H9 (cell line): ENCODE data around the gene DCLRE1C. TPM values are rescaled to one million over a fixed set of nuclear protein-coding genes. Genes with fewer than 3 reads are reported as not detected.
"Not testable (repeated sequence)": the region's sequence is repeated elsewhere in the genome, so short reads cannot be mapped to it uniquely, and the experiment has no call there.

ENCODE experiments used
- DNase-seq: peaks from one replicate; pipeline ENCODE4 v3.0.0-alpha.2; 2017
- H2AFZ ChIP-seq: one replicate; pipeline ENCODE4 v1.6.1; 2013; ENCODE audit warnings: mild to moderate bottlenecking, low read length, control low read depth, moderate library complexity
- H2AK5ac ChIP-seq: 2 replicates; pipeline ENCODE4 v1.6.1; 2013; ENCODE audit warnings: low read length, control low read depth, mixed read lengths; ENCODE audit not compliant: insufficient read length
- H2BK120ac ChIP-seq: one replicate; pipeline ENCODE4 v1.6.1; 2013; ENCODE audit warnings: low read depth, mild to moderate bottlenecking, low read length, control low read depth, inconsistent platforms; ENCODE audit not compliant: poor library complexity, severe bottlenecking
- H2BK12ac ChIP-seq: 2 replicates; pipeline ENCODE4 v1.6.1; 2013; ENCODE audit warnings: low read length, control low read depth, mixed read lengths, low read depth; ENCODE audit not compliant: insufficient read length
- H2BK15ac ChIP-seq: 2 replicates; pipeline ENCODE4 v1.6.1; 2013; ENCODE audit warnings: low read depth, low read length, control low read depth
- H2BK20ac ChIP-seq: one replicate; pipeline ENCODE4 v1.6.1; 2013; ENCODE audit warnings: low read depth, mild to moderate bottlenecking, low read length, control low read depth, inconsistent platforms; ENCODE audit not compliant: poor library complexity, severe bottlenecking
- H2BK5ac ChIP-seq: 2 replicates; pipeline ENCODE4 v1.6.1; 2013; ENCODE audit warnings: low read length, control low read depth, mixed read lengths; ENCODE audit not compliant: insufficient read length
- H3K14ac ChIP-seq: 2 replicates; pipeline ENCODE4 v1.6.1; 2013; ENCODE audit warnings: low read length, control low read depth; ENCODE audit not compliant: insufficient read depth
- H3K18ac ChIP-seq: 2 replicates; pipeline ENCODE4 v1.6.1; 2013; ENCODE audit warnings: low read depth, mild to moderate bottlenecking, mixed read lengths, low read length, control low read depth; ENCODE audit not compliant: insufficient read length
- H3K23ac ChIP-seq: 2 replicates; pipeline ENCODE4 v1.6.1; 2013; ENCODE audit warnings: low read length, control low read depth, mixed read lengths, low read depth; ENCODE audit not compliant: insufficient read length
- H3K23me2 ChIP-seq: 2 replicates; pipeline ENCODE4 v1.6.1; 2013; ENCODE audit warnings: low read depth, mild to moderate bottlenecking, mixed read lengths, low read length, control low read depth; ENCODE audit not compliant: insufficient read length, poor library complexity, severe bottlenecking
- H3K27ac ChIP-seq: 2 replicates; pipeline ENCODE4 v1.5.1; 2013; ENCODE audit warnings: low read length, control low read depth, mixed read lengths, low read depth; ENCODE audit not compliant: insufficient read length
- H3K27me3 ChIP-seq: 2 replicates; pipeline ENCODE4 v1.6.1; 2013; ENCODE audit warnings: low read length, control low read depth, inconsistent platforms; ENCODE audit not compliant: insufficient read depth
- H3K4ac ChIP-seq: 2 replicates; pipeline ENCODE4 v1.6.1; 2013; ENCODE audit warnings: low read depth, mild to moderate bottlenecking, control low read depth, inconsistent platforms, low read length, moderate library complexity
- H3K4me1 ChIP-seq: 2 replicates; pipeline ENCODE4 v1.6.1; 2013; ENCODE audit warnings: low read length, control low read depth, inconsistent platforms; ENCODE audit not compliant: insufficient read depth
- H3K4me2 ChIP-seq: 2 replicates; pipeline ENCODE4 v1.6.1; 2013; ENCODE audit warnings: low read length, control low read depth, mixed read lengths; ENCODE audit not compliant: insufficient read length, insufficient read depth
- H3K56ac ChIP-seq: 2 replicates; pipeline ENCODE4 v1.6.1; 2013; ENCODE audit warnings: low read depth, mild to moderate bottlenecking, mixed read lengths, low read length, control low read depth; ENCODE audit not compliant: insufficient read length
- H3K79me1 ChIP-seq: 2 replicates; pipeline ENCODE4 v1.6.1; 2013; ENCODE audit warnings: low read depth, mild to moderate bottlenecking, moderate library complexity, low read length, control low read depth, inconsistent platforms; ENCODE audit not compliant: insufficient read depth, poor library complexity, severe bottlenecking
- H3K79me2 ChIP-seq: 2 replicates; pipeline ENCODE4 v1.6.1; 2013; ENCODE audit warnings: low read length, control low read depth, inconsistent platforms; ENCODE audit not compliant: insufficient read depth
- H3K9ac ChIP-seq: 2 replicates; pipeline ENCODE4 v1.6.1; 2013; ENCODE audit warnings: low read length, control low read depth, mixed read lengths; ENCODE audit not compliant: insufficient read length; ENCODE audit errors: extremely low read depth
- H3K9me3 ChIP-seq: one replicate; pipeline ENCODE4 v1.6.1; 2013; ENCODE audit warnings: low read depth, low read length, inconsistent platforms; ENCODE audit not compliant: control insufficient read depth
- H3T11ph ChIP-seq: one replicate; pipeline ENCODE4 v1.6.1; 2013; ENCODE audit warnings: mild to moderate bottlenecking, low read length, control low read depth, inconsistent platforms
- H4K20me1 ChIP-seq: one replicate; pipeline ENCODE4 v1.6.1; 2013; ENCODE audit not compliant: control insufficient read depth, insufficient read length, insufficient read depth
- H4K5ac ChIP-seq: 2 replicates; pipeline ENCODE4 v1.6.1; 2013; ENCODE audit warnings: low read depth, mild to moderate bottlenecking, mixed read lengths, low read length, control low read depth; ENCODE audit not compliant: insufficient read length
- H4K8ac ChIP-seq: replicated peaks from 2 replicates; pipeline ENCODE4 v1.6.1; 2013; ENCODE audit warnings: low read length, control low read depth, mixed read lengths, low read depth; ENCODE audit not compliant: insufficient read length
- H4K91ac ChIP-seq: 2 replicates; pipeline ENCODE4 v1.6.1; 2013; ENCODE audit warnings: low read depth, mild to moderate bottlenecking, moderate library complexity, mixed read lengths, low read length, control low read depth; ENCODE audit not compliant: insufficient read length
- H3K27ac Mint-ChIP-seq, 3 experiments: 2 replicates in 2 of 3; 3 replicates in 1 of 3; pipeline ENCODE4 v1.8.0; 2020 to 2021; ENCODE audit warnings: mixed read lengths in 3 of 3, mild to moderate bottlenecking in 1 of 3, moderate library complexity in 1 of 3
- H3K27me3 Mint-ChIP-seq: 2 replicates; pipeline ENCODE4 v1.8.0; 2021; ENCODE audit warnings: low read depth, mild to moderate bottlenecking, moderate library complexity, mixed read lengths
- H3K36me3 Mint-ChIP-seq, 3 experiments: 2 replicates in 2 of 3; 3 replicates in 1 of 3; pipeline ENCODE4 v1.8.0; 2020 to 2021; ENCODE audit warnings: low read depth in 3 of 3, mixed read lengths in 3 of 3; ENCODE audit not compliant: insufficient read depth in 1 of 3
- H3K4me1 Mint-ChIP-seq, 2 experiments: 2 replicates each; pipeline ENCODE4 v1.8.0; 2020; ENCODE audit warnings: mixed read lengths in 2 of 2
- H3K4me3 Mint-ChIP-seq, 2 experiments: 2 replicates in 1 of 2; 3 replicates in 1 of 2; pipeline ENCODE4 v1.8.0; 2020 to 2021; ENCODE audit warnings: mild to moderate bottlenecking in 2 of 2, mixed read lengths in 2 of 2, moderate library complexity in 1 of 2
- H3K9me3 Mint-ChIP-seq, 2 experiments: 2 replicates in 1 of 2; 3 replicates in 1 of 2; pipeline ENCODE4 v1.8.0; 2020; ENCODE audit warnings: mild to moderate bottlenecking in 2 of 2, mixed read lengths in 2 of 2, moderate library complexity in 1 of 2
- WGBS: extraction: QIAGEN DNeasy Blood & Tissue Kit; methylation state at CpG from one replicate; pipeline ENCODE4 v1.1.7; 2013; ENCODE audit warnings: missing lambda C conversion rate, low lambda C conversion rate, mixed read lengths; ENCODE audit not compliant: insufficient read length; ENCODE audit errors: extremely low coverage; 5-methylcytosine and 5-hydroxymethylcytosine counted together
- total RNA-seq: library from RNA; stranded (reverse); gene quantifications from 2 replicates; pipeline ENCODE4 v1.2.1, GENCODE V29; 2021
- TF ChIP-seq, protein P1 (sequence below): fragments of 200-600 bp; sonication (generic); conservative IDR thresholded peaks from 3 replicates; pipeline ENCODE4 v1.8.0; 2021; ENCODE audit warnings: antibody characterized with exemption, mild to moderate bottlenecking

Gene DCLRE1C
- total RNA-seq, 1 experiment from 2014 or later: 15.2 TPM

DNA sequence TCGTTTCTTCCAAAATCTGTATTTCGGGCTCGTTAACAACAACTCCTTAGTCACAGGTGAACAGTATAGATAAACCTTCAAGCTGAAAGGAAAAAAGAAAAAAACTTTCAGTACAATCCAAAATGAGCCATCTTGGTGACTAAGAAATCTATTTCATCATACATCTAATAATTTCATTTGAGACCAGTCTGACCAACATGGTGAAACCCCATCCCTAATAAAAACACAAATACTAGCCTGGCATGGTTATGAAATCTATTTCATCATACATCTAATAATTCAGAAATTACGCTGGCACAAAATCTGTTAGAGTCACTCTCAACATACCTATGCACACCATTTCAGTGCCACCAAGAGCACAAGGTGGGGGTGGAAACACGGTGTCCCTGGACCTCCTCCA, 8.8 kb downstream of the DCLRE1C start:
- 100% methylated on average over 1 of the region's 5 CpGs for WGBS
- Histone ChIP-seq H4K91ac (no peak overlapping the region), H3K4me2 (no peak overlapping the region), H3K56ac (no peak overlapping the region), H2BK15ac (no peak overlapping the region), H3K4me1 (no peaks in the 10 kb centered on the region), H2BK120ac (no peak overlapping the region), H3K27me3 (no peaks in the 10 kb centered on the region), H3T11ph (no peak overlapping the region), H3K27ac (no peak overlapping the region), H2BK12ac (no peak overlapping the region), H3K14ac (no peak overlapping the region), H3K9ac (no peak overlapping the region), H3K4ac (no peak overlapping the region), H3K23ac (no peak overlapping the region), H4K5ac (no peak overlapping the region), H3K79me1 (no peaks in the 10 kb centered on the region), H3K23me2 (no peaks in the 10 kb centered on the region), H2BK20ac (no peak overlapping the region), H3K79me2 (no peaks in the 10 kb centered on the region), H4K20me1 (no peaks in the 10 kb centered on the region), H2BK5ac (no peak overlapping the region), H2AK5ac (no peak overlapping the region), H2AFZ (no peak overlapping the region), H3K9me3 (no peaks in the 10 kb centered on the region), H3K18ac (no peak overlapping the region), H4K8ac (no peak overlapping the region)
- Mint-ChIP-seq H3K4me1 (no peaks in the 10 kb centered on the region), H3K36me3 (peaks cover 13 to 55% (median 34%) of the 10 kb centered on the region in 3 experiments), H3K4me3 (no peak overlapping the region), H3K27me3 (no peaks in the 10 kb centered on the region), H3K9me3 (no peaks in the 10 kb centered on the region), H3K27ac (no peak overlapping the region)
- DNase-seq: no peak
- TF ChIP-seq, protein P1, sequence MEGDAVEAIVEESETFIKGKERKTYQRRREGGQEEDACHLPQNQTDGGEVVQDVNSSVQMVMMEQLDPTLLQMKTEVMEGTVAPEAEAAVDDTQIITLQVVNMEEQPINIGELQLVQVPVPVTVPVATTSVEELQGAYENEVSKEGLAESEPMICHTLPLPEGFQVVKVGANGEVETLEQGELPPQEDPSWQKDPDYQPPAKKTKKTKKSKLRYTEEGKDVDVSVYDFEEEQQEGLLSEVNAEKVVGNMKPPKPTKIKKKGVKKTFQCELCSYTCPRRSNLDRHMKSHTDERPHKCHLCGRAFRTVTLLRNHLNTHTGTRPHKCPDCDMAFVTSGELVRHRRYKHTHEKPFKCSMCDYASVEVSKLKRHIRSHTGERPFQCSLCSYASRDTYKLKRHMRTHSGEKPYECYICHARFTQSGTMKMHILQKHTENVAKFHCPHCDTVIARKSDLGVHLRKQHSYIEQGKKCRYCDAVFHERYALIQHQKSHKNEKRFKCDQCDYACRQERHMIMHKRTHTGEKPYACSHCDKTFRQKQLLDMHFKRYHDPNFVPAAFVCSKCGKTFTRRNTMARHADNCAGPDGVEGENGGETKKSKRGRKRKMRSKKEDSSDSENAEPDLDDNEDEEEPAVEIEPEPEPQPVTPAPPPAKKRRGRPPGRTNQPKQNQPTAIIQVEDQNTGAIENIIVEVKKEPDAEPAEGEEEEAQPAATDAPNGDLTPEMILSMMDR: no peak

DNA sequence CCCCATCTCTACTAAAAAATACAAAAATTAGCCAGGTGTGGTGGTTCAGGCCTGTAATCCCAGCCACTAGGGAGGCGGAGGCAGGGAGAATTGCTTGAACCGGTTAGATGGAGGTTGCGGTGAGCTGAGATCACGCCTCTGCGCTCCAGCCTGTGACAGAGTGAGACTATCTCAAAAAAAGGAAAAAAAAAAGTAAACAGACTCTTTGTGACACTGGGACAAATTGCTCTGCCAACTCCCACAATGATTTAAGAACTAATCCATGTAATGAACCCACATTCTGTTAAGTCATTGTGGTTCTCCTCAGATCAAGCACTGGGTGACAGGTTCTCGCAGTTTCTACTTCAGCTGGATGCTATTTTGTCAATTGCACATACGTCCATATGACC, 11.0 kb downstream of the DCLRE1C start:
- not testable (repeated sequence) for H3K9me3 ChIP-seq, H2BK5ac ChIP-seq, H4K91ac ChIP-seq, H2BK12ac ChIP-seq, H3K4me2 ChIP-seq, H3K27me3 Mint-ChIP-seq, H2BK20ac ChIP-seq, H3K4me1 ChIP-seq, H3K56ac ChIP-seq, H4K5ac ChIP-seq, H2AK5ac ChIP-seq, H3K9ac ChIP-seq, H3K18ac ChIP-seq, H2BK15ac ChIP-seq, H3K9me3 Mint-ChIP-seq, H3K27ac Mint-ChIP-seq, H3K23me2 ChIP-seq, H3K27me3 ChIP-seq, H3K4ac ChIP-seq, H3K4me3 Mint-ChIP-seq, H3K14ac ChIP-seq, H4K8ac ChIP-seq, H3K79me2 ChIP-seq, H3K27ac ChIP-seq, H2BK120ac ChIP-seq, H3T11ph ChIP-seq, H3K23ac ChIP-seq, H4K20me1 ChIP-seq, H2AFZ ChIP-seq, H3K79me1 ChIP-seq, H3K4me1 Mint-ChIP-seq, DNase-seq
- no CpG with 5 or more reads among the region's 7 CpGs for WGBS
- H3K36me3 Mint-ChIP-seq: peaks cover 11 to 54% (median 36%) of the 10 kb centered on the region in 3 experiments
